NCI-H446 treated with DMSO at 0.1 percent for 48 hours (cell line): ENCODE measurements around the gene TAF1L.

Experiments
- DNase-seq: peaks from one replicate; lab custom pipeline; 2025; lab: John Stamatoyannopoulos, UW

TAF1L gene

DNA sequence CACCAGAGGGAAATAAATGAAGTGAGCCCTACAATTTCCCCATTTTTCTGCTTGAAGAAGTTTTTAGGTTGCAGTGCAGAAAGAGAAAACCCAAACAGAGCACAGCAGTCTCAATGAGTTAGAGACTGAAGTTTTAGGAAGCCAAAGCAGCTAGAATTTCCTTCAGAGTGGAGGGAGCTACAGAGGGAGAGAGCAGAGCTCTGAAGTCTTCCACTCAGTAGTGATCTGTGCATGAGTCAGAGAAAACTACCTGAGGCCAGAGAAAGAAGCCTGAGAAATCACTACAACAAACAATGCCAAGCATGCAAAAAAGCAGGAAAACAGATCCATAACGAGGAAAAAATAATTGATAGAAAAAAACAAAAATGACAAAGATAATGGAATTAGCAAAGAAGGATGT is 44.6 kb downstream of the TAF1L start:
- no peak for DNase-seq

DNA sequence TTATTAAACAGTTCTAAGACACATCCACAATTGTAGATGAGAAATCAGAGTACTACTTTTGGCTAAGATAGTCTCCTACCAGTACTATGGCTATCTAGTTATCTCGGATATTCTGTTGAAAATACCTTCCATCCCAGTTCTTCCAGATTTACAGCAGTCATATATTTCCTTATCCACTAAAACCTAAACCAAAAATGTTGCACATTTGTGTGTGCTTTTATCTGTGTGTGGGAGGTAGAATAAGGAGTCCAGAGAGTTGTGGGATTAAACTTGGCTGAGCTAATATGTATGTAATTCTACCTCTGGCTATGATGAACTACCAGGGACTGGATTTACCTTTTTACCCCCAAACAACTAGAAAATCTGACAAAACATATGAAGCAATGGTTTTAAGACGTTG is 45.0 kb downstream of the TAF1L start:
- DNase-seq = no peak

DNA sequence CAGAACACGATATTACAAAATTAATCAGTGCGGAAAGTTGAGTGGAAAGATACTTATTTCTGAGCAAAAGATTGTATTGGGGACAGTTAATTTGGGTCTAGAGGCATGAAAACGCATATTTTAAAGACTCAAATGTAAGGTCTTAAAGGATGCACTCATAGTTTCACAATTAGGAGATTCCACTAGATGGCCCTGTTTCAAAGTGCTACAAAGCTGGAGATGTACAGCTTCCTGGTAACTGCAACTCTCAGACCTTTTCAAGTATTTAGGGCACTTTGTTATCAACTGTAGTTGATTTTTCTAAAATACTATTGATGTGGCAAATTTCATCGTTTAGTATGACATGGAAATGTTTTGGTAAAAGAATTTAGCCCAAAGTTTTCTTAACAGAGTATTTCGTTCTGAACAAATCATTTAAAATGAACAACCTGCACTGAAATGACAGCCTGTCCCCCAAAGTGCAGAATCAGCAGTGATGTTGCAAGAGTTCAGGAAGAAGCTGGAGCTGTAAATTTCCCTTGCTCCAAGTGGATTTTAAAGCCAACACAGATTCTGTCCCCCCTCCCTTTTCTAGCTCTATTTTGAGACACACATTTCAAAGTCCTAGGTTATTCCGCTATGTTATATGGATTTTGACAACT is 46.3 kb downstream of the TAF1L start:
- DNase-seq = peak; percentile 7

DNA sequence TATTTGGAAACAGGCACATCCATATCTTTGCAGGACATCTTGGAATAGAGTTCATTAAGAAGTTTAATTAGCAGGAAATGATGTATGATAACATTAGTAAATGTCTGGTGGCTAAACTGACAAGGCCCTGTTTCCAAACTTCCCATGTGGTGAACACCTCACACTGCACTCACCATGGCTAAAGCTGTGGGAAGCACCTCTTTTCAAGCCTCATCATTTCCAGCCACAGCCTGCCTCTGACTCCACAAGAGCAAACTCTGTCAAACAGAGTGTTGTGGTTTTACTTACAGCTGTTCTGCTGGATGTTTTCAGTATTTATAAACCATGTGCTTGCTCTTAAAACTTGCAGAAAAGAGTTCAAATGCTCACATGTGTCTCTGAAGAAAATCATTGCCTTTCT is 47.6 kb downstream of the TAF1L start:
- no peak for DNase-seq

DNA sequence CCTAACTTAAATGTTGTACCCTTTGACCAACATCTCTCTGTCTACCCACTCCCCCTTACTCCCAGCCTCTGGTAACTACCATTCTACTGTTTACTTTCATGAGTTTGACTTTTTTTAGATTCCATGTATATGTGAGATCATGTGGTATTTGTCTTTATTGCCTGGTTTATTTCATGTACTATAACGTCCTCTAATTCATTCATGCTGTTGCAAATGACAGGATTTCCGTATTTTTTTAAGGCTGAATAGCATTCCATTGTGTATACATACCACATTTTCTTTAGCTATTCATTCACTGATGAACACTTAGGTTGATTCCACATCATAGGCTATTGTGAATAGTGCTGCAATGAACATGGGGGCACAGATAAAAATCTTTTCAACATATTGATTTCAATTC is 50.7 kb downstream of the TAF1L start:
- no peak for DNase-seq

DNA sequence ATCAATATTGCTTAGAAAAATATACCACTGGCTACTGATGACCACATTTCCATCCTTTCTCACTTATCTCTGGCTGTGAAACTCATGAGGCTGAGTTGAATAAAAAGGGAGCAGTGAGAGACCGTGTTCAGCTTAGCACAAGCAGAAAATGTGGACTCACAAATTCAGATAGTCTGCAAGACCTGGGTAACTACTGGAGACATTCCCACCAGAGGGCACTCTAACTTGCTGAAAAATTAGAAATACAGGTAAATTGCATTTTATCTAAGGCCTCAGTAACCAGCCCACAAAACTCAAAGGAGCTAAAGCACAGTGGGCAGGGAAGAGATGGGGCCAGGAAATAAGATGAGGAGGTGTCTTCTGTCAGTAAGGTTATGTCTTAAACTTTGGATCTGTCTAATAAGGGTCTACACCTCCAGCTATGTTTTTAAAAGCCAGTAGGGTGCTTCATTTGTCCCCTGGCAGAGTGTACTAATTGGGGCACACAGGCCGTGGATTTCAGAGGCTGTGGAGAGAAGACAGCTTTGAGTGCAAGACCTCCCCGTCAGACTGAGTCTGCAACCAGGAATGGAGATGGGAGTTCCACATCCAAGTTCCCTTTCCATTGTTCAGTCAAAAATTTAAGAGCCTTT is 53.8 kb downstream of the TAF1L start:
- no peak for DNase-seq

DNA sequence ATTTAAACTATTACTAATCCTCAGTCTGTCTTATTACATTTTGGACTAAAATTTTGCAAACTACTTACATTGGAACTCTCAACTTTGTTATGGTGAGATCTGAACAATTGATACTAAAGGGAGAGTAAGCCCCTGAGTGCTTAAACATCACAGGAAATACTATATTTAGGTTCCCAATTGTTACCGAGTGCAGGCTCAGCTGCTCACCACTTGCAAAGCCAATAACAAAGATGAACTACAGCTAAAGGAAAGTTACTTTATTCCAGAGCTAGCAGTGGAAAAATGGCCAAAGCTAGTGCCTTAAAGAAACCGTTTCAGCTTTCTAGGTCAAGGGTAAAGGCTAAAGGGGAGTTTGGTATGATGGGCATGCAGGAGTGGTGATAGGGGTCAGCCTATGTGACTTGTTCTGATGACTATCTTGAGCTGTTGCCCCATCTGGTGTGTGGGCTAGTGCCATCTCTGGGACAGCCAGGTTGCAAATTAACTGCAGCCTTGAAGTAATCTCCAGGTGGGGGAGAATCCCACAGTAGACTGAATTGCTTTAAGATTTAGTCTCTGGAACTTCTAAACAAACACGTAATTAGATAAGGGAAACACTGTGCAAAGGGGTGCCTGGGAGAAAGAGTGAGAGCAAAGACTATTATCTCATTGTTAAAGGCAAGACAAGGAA is 54.7 kb downstream of the TAF1L start:
- no peak for DNase-seq

DNA sequence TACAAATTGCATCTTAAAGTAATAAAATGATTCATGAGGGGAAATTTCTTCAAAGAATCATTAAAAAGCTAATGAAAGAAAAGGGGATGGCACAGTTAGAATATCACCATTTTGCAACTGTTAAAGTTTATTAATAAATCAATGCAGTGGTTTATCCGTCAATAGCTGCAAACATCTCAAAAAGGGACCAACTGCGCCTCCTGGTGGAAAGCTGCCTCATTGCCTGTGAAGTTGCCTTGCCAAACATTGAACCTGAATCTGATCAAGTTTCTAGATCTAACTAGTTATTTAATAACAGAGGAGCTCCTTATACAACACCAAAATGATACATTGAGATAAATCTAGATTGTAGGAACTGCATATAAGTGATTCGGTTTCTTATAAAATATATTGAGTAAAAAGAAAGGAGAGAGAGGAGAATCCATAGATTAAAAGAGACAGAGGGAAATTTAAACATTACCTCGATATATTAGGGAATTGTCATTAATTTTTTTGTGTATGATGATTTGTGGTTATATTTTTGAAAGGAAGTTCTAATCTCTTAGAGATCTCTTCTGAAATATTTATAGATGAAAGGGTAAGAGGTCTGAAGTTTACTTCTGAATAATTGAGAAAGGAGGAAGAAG is 55.6 kb downstream of the TAF1L start:
- DNase-seq = peak; percentile 15
